Adrenal gland (tissue), 12 donors: ENCODE measurements around the gene SERINC2. TPM values are rescaled to one million over a fixed set of nuclear protein-coding genes. Genes with fewer than 3 reads are reported as not detected.

Experiments used
- DNase-seq, 7 donors: peaks; one replicate each; pipeline ENCODE4 v3.0.0-alpha.2; 2019 to 2020
- H3K27ac ChIP-seq, 5 donors: fragments of 200-600 bp; sonication (generic) in 4 of 5; 1 replicate in 3 of 5; 2 replicates in 2 of 5; pipeline versions ENCODE4 v1.5.1 to v1.8.0; 2016 to 2020; ENCODE audit warnings: mild to moderate bottlenecking in 1 of 5
- H3K27me3 ChIP-seq: fragments of 200-600 bp; 2 replicates; pipeline ENCODE4 v1.8.0; 2021
- H3K36me3 ChIP-seq, 2 donors: fragments of 200-600 bp; replicated peaks in 1 of 2; 1 replicate in 1 of 2; 2 replicates in 1 of 2; pipeline versions ENCODE4 v1.5.1 to v1.8.0; 2018 to 2022
- H3K4me1 ChIP-seq, 2 donors: fragments of 200-600 bp; replicated peaks in 1 of 2; 1 replicate in 1 of 2; 2 replicates in 1 of 2; pipeline versions ENCODE4 v1.5.1 to v1.8.0; 2018 to 2021
- H3K4me3 ChIP-seq, 4 donors: fragments of 200-600 bp; sonication (generic) in 3 of 4; one replicate each; pipeline ENCODE4 v1.5.1; 2016 to 2018
- H3K9me3 ChIP-seq, 3 donors: fragments of 200-600 bp; sonication (generic) in 1 of 3; replicated peaks in 1 of 3; 1 replicate in 2 of 3; 2 replicates in 1 of 3; pipeline versions ENCODE4 v1.5.1 to v1.8.0; 2016 to 2021
- CTCF ChIP-seq, 6 experiments: fragments of 450-650 bp in 4 of 6; fragments of 200-600 bp in 2 of 6; sonication (generic) in 1 of 6; IDR thresholded peaks; 1 replicate in 5 of 6; 2 replicates in 1 of 6; pipeline versions ENCODE4 v1.5.1 to v1.8.0; 2016 to 2021; ENCODE audit warnings: antibody characterized with exemption in 6 of 6, mild to moderate bottlenecking in 2 of 6, moderate library complexity in 1 of 6
- POLR2A ChIP-seq, 2 donors: fragments of 450-650 bp; IDR thresholded peaks; one replicate each; pipeline ENCODE4 v1.6.1; 2017; ENCODE audit warnings: antibody characterized with exemption in 2 of 2, mild to moderate bottlenecking in 2 of 2, moderate library complexity in 1 of 2
- WGBS, 4 donors: extraction: QIAGEN DNeasy Blood & Tissue Kit in 2 of 4; methylation state at CpG; one replicate each; pipeline versions ENCODE4 v1.1.5 to v1.1.7; 2013 to 2017; 5-methylcytosine and 5-hydroxymethylcytosine counted together
- intact Hi-C, 2 donors: fragments of 100-400 bp; cut with DNase I; formaldehyde crosslinking; loops; one replicate each; pipeline versions ENCODE4 v1.14.1 to v1.15.0; 2022 to 2023
- polyA plus RNA-seq, 3 donors: library from polyadenylated mRNA; stranded (reverse); fragments of 200-250 nt in 2 of 3; fragments of 350-450 nt in 1 of 3; fragmentation: Illumina TruSeq in 1 of 3; extraction: RNeasy Lipid Tissue Mini Kit (QIAGEN cat#74804) in 1 of 3; gene quantifications; one replicate each; pipeline ENCODE4 v1.2.3, GENCODE V29; 2013 to 2014
- total RNA-seq, 9 donors: library from RNA; depleted of rRNA in 4 of 9; stranded (reverse); fragments of >200 nt in 4 of 9; fragments of 120-200 nt in 1 of 9; fragmentation: NEBNext Ultra II Directional in 1 of 9; extraction: Animal tissue kit (Norgen Biotek cat#: 25700) in 1 of 9; gene quantifications; one replicate each; pipeline versions ENCODE4 v1.1.0 to v1.2.4, GENCODE V29; 2013 to 2023
- donor health status: healthy with polysubstance abuse.
- donor health status: Bipolar disorder and iron deficiency.
- donor health status: DM: yes; HTN: yes; CAD: no.
- donor health status: DM: no; HTN: no; CAD: no.
- donor health status: DM: no; HTN: no; CAD: no.
- donor health status: DM: yes; HTN: yes; CAD: no.

SERINC2 gene
- total and polyA plus RNA-seq, 12 donors: 0.94 to 35.8 (median 19.2) TPM

GRCh38 chr1:31394584-31395193 lies 18.3 kb upstream of the SERINC2 start:
- TF ChIP-seq CTCF (IDR thresholded peaks at IDR 0.05) (peak; percentile 82 to 92 (median 88)), POLR2A (IDR thresholded peaks at IDR 0.05) (no peak)
- WGBS, 4 donors: 1 to 13% (median 2%) methylated on average over 4 to 36 of the region's 36 CpGs
- peaks cover 4 to 8% of the 10 kb centered on the region in 2 donors for H3K4me1 ChIP-seq
- H3K27me3 ChIP-seq: no peaks in the 10 kb centered on the region
- H3K4me3 ChIP-seq: peak overlapping the region in 1 of 4 donors; percentile 25
- H3K27ac ChIP-seq: no peak overlapping the region
- intact Hi-C loops: loop anchor here (2.0 to 5.0 kb wide), 2 partner anchors 30 to 153 kb away; no protein-coding TSS in a partner anchor
- DNase-seq: peak; percentile 83 to 94 (median 91)
- H3K36me3 ChIP-seq: no peaks in the 10 kb centered on the region
- H3K9me3 ChIP-seq: no peaks in the 10 kb centered on the region

- no peaks in the 10 kb centered on the region for H3K27me3 ChIP-seq
- no peaks in the 10 kb centered on the region for H3K9me3 ChIP-seq
- DNase-seq: no peak
- 89 to 100% (median 96%) methylated on average over 3 of the region's 3 CpGs for WGBS, 4 donors
- H3K4me3 ChIP-seq: no peak overlapping the region
- intact Hi-C loops: loop anchor here in 1 of 2 donors (5.0 kb wide), 1 partner anchor 151 kb away; no protein-coding TSS in a partner anchor
- H3K4me1 ChIP-seq: peaks cover 4 to 8% of the 10 kb centered on the region in 2 donors
- H3K36me3 ChIP-seq: no peaks in the 10 kb centered on the region
- TF ChIP-seq CTCF (IDR thresholded peaks at IDR 0.05) (peak in 3 of 6 experiments; percentile 4 to 22 (median 14)), POLR2A (IDR thresholded peaks at IDR 0.05) (no peak)
- H3K27ac ChIP-seq: no peak overlapping the region
Measured at GRCh38 chr1:31396633-31397351, 16.2 kb upstream of the SERINC2 start.

- 69 to 81% (median 76%) methylated on average over 3 to 4 of the region's 4 CpGs; no CpG with 5 or more reads in 1 of the 4 donors for WGBS, 4 donors
- TF ChIP-seq POLR2A (IDR thresholded peaks at IDR 0.05) (no peak), CTCF (IDR thresholded peaks at IDR 0.05) (no peak)
- H3K36me3 ChIP-seq: no peaks in the 10 kb centered on the region
- H3K27ac ChIP-seq: no peak overlapping the region
- H3K4me1 ChIP-seq: peaks cover 4 to 8% of the 10 kb centered on the region in 2 donors
- no peak for DNase-seq
- no peak overlapping the region for H3K4me3 ChIP-seq
- H3K9me3 ChIP-seq: no peaks in the 10 kb centered on the region
- intact Hi-C loops: loop anchor here in 1 of 2 donors (5.0 kb wide), 1 partner anchor 150 kb away; no protein-coding TSS in a partner anchor
- H3K27me3 ChIP-seq: no peaks in the 10 kb centered on the region
Measured at GRCh38 chr1:31397360-31398095, 15.5 kb upstream of the SERINC2 start.

GRCh38 chr1:31398246-31398645 lies 14.8 kb upstream of the SERINC2 start:
- no peak for TF ChIP-seq CTCF (IDR thresholded peaks at IDR 0.05)
- TF ChIP-seq POLR2A (IDR thresholded peaks at IDR 0.05): no peak
- H3K9me3 ChIP-seq: no peaks in the 10 kb centered on the region
- intact Hi-C loops: loop anchor here in 1 of 2 donors (5.0 kb wide), 1 partner anchor 149 kb away; no protein-coding TSS in a partner anchor
- H3K4me3 ChIP-seq: no peak overlapping the region
- DNase-seq: no peak
- H3K4me1 ChIP-seq: peaks cover 4 to 8% of the 10 kb centered on the region in 2 donors
- H3K27ac ChIP-seq: no peak overlapping the region
- no peaks in the 10 kb centered on the region for H3K27me3 ChIP-seq
- H3K36me3 ChIP-seq: no peaks in the 10 kb centered on the region
- WGBS, 4 donors: 81 to 89% (median 84%) methylated on average over 2 of the region's 2 CpGs
